ENCODE results near the gene TOX2. TPM values are rescaled to one million over a fixed set of nuclear protein-coding genes. Genes with fewer than 3 reads are reported as not detected.

Gene TOX2
- total RNA-seq, 1 experiment from 2014 or later, result not detected

- no peak for DNase-seq
- Mint-ChIP-seq H3K27ac (ENCODE audit: unreplicated experiment) (no peak overlapping the region), H3K36me3 (ENCODE audit: insufficient read depth, unreplicated experiment) (no peaks in the 10 kb centered on the region), H3K4me1 (ENCODE audit: low read depth, unreplicated experiment) (peaks cover 23% of the 10 kb centered on the region), H3K4me3 (ENCODE audit: low read depth, unreplicated experiment) (no peak overlapping the region), H3K27me3 (ENCODE audit: unreplicated experiment) (peaks cover 85% of the 10 kb centered on the region), H3K9me3 (ENCODE audit: low read depth, unreplicated experiment) (no peaks in the 10 kb centered on the region)
- CTCF ChIA-PET, result interaction anchor here (0.5 to 1.4 kb wide), 5 partner anchors 16 to 271 kb away, joined by 3 to 4 read pairs (median 3); no protein-coding TSS in a partner anchor
- intact Hi-C loops (cut with micrococcal nuclease; ENCODE audit: unreplicated experiment), result no loop called here
- BruUV-seq (replicated peaks), result no TSS peak
- TF ChIP-seq, protein P1, sequence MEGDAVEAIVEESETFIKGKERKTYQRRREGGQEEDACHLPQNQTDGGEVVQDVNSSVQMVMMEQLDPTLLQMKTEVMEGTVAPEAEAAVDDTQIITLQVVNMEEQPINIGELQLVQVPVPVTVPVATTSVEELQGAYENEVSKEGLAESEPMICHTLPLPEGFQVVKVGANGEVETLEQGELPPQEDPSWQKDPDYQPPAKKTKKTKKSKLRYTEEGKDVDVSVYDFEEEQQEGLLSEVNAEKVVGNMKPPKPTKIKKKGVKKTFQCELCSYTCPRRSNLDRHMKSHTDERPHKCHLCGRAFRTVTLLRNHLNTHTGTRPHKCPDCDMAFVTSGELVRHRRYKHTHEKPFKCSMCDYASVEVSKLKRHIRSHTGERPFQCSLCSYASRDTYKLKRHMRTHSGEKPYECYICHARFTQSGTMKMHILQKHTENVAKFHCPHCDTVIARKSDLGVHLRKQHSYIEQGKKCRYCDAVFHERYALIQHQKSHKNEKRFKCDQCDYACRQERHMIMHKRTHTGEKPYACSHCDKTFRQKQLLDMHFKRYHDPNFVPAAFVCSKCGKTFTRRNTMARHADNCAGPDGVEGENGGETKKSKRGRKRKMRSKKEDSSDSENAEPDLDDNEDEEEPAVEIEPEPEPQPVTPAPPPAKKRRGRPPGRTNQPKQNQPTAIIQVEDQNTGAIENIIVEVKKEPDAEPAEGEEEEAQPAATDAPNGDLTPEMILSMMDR (IDR thresholded peaks at IDR 0.05; ENCODE audit: unreplicated experiment), result no peak
These were observed 104.4 kb downstream of the TOX2 start for GRCh38 chr20:44018942-44019637.

DNA sequence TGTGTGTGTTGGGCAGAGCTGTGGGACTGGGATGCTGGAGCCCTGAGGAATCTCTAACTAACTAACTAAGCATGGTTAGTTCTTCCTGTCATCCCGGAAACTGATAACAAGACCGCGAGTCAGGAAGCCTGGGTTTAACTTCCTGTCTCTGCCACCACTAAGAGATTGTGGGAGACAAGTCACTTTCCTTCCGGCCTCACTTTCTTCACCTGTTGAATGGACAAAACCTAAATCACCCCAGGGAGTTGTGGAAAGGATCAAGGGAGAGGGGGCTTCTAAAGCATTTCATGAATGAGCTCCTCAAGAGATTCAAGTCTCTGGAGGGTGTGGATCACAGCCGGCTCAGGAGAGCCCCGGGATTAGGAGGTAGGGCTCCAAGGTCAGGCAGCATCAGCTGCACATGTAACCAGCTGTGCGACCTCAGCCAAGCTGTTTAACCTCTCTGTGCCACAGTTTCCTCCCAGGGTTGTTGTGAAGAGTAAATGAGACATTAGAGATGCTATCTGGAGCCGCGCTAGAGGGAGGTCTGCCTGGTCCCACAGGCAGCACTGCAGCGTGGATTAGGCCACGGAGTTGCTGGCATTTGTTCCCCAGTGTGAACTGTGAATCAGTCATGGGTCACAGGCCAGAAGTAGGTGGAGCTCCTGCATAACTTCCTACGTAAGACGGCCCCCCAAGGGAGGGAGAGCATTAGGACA lies 105.1 kb downstream of the TOX2 start:
- Mint-ChIP-seq H3K27me3 (ENCODE audit: unreplicated experiment) (peaks cover 90% of the 10 kb centered on the region), H3K27ac (ENCODE audit: unreplicated experiment) (no peak overlapping the region), H3K9me3 (ENCODE audit: low read depth, unreplicated experiment) (no peaks in the 10 kb centered on the region), H3K4me1 (ENCODE audit: low read depth, unreplicated experiment) (peaks cover 23% of the 10 kb centered on the region), H3K36me3 (ENCODE audit: insufficient read depth, unreplicated experiment) (no peaks in the 10 kb centered on the region), H3K4me3 (ENCODE audit: low read depth, unreplicated experiment) (no peak overlapping the region)
- BruUV-seq (replicated peaks), result no TSS peak
- no peak for DNase-seq
- CTCF ChIA-PET, result interaction anchor here (0.5 to 0.6 kb wide), 2 partner anchors 11 to 271 kb away, joined by 3 to 4 read pairs; no protein-coding TSS in a partner anchor
- TF ChIP-seq, protein P1 (IDR thresholded peaks at IDR 0.05; ENCODE audit: unreplicated experiment), result no peak
- intact Hi-C loops (cut with micrococcal nuclease; ENCODE audit: unreplicated experiment), result no loop called here

DNA sequence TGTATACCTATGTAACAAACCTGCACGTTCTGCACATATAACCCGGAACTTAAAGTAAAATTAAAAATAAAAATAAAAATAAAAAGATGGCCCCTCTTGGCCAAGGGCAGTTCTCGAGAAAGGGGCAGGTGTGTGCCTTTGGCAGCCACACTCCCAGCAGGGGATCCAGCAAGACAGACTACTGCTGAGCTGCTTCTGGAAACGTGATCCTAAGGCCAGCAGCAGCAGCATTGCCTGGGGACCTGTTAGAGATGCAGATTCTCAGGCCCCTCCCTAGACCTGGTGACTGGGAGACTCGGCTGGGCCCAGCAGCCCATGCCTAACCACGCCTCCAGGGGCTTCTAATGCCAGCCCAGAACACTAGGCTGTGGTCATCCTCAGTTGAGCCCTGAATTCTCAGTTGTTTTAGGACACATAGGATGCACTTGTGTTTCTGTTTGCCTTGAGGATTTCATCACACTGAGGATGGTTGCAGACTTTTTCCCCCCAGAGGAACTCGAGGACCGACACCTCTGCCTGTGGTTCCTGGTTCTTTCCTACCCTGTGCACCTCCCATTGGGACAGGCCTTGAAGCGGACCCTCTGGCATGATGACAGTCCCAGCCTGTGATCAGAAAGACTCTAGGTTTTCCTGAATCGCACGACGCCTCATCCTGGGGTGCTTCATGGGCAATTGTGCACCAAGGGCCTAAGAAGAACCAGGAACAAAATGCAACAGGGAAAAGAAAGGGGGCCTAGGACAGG lies 105.9 kb downstream of the TOX2 start:
- no peaks in the 10 kb centered on the region for H3K9me3 Mint-ChIP-seq (ENCODE audit: low read depth, unreplicated experiment)
- no peaks in the 10 kb centered on the region for H3K36me3 Mint-ChIP-seq (ENCODE audit: insufficient read depth, unreplicated experiment)
- TF ChIP-seq, protein P1 (IDR thresholded peaks at IDR 0.05; ENCODE audit: unreplicated experiment), result no peak
- peaks cover 23% of the 10 kb centered on the region for H3K4me1 Mint-ChIP-seq (ENCODE audit: low read depth, unreplicated experiment)
- CTCF ChIA-PET, result interaction anchor here (0.6 kb wide), 1 partner anchor 10 kb away, joined by 3 read pairs; no protein-coding TSS in a partner anchor
- H3K4me3 Mint-ChIP-seq (ENCODE audit: low read depth, unreplicated experiment), result no peak overlapping the region
- intact Hi-C loops (cut with micrococcal nuclease; ENCODE audit: unreplicated experiment), result no loop called here
- H3K27ac Mint-ChIP-seq (ENCODE audit: unreplicated experiment), result no peak overlapping the region
- peaks cover 90% of the 10 kb centered on the region for H3K27me3 Mint-ChIP-seq (ENCODE audit: unreplicated experiment)
- DNase-seq, result no peak
- BruUV-seq (replicated peaks), result no TSS peak

GRCh38 chr20:44021186-44021585 lies 106.5 kb downstream of the TOX2 start:
- TF ChIP-seq, protein P1 (IDR thresholded peaks at IDR 0.05; ENCODE audit: unreplicated experiment), result no peak
- Mint-ChIP-seq H3K4me3 (ENCODE audit: low read depth, unreplicated experiment) (no peak overlapping the region), H3K27me3 (ENCODE audit: unreplicated experiment) (peaks cover 85% of the 10 kb centered on the region), H3K36me3 (ENCODE audit: insufficient read depth, unreplicated experiment) (no peaks in the 10 kb centered on the region), H3K9me3 (ENCODE audit: low read depth, unreplicated experiment) (no peaks in the 10 kb centered on the region), H3K27ac (ENCODE audit: unreplicated experiment) (no peak overlapping the region), H3K4me1 (ENCODE audit: low read depth, unreplicated experiment) (peaks cover 23% of the 10 kb centered on the region)
- CTCF ChIA-PET, result no interaction called here
- DNase-seq, result no peak
- intact Hi-C loops (cut with micrococcal nuclease; ENCODE audit: unreplicated experiment), result no loop called here
- no TSS peak for BruUV-seq (replicated peaks)
